ENCODE results near the gene OR4D9.

OR4D9 gene

GRCh38 chr11:59556917-59557348 is 45.6 kb downstream of the OR4D9 start:
- H3K4me3 ChIP-seq (ENCODE audit: low read depth, low read length), result peak overlapping the region; percentile 48
- no peak for TF ChIP-seq CTCF (IDR thresholded peaks at IDR 0.05; ENCODE audit: low read depth, low read length)

- H3K4me3 ChIP-seq (ENCODE audit: low read depth, low read length), result no peak overlapping the region
- no peak for TF ChIP-seq CTCF (IDR thresholded peaks at IDR 0.05; ENCODE audit: low read depth, low read length)
These were observed 46.9 kb downstream of the OR4D9 start for GRCh38 chr11:59558270-59558643.

GRCh38 chr11:59559886-59560285 is 48.5 kb downstream of the OR4D9 start:
- H3K4me3 ChIP-seq (ENCODE audit: low read depth, low read length), result peak overlapping the region; percentile 85
- no peak for TF ChIP-seq CTCF (IDR thresholded peaks at IDR 0.05; ENCODE audit: low read depth, low read length)

GRCh38 chr11:59560290-59560701 is 49.0 kb downstream of the OR4D9 start:
- no peak for TF ChIP-seq CTCF (IDR thresholded peaks at IDR 0.05; ENCODE audit: low read depth, low read length)
- H3K4me3 ChIP-seq (ENCODE audit: low read depth, low read length), result peak overlapping the region; percentile 85

- peak overlapping the region; percentile 85 for H3K4me3 ChIP-seq (ENCODE audit: low read depth, low read length)
- no peak for TF ChIP-seq CTCF (IDR thresholded peaks at IDR 0.05; ENCODE audit: low read depth, low read length)
These were observed 49.5 kb downstream of the OR4D9 start for GRCh38 chr11:59560702-59561473.

- TF ChIP-seq CTCF (IDR thresholded peaks at IDR 0.05; ENCODE audit: low read depth, low read length), result no peak
- no peak overlapping the region for H3K4me3 ChIP-seq (ENCODE audit: low read depth, low read length)
These were observed 51.0 kb downstream of the OR4D9 start for GRCh38 chr11:59562292-59562691.

Data from WI38 (cell line).